Measurements from ENCODE around the gene TMEM109.
A peak's percentile ranks its signal among the peaks of the same experiment; 100 is the strongest.
"Not testable (repeated sequence)": the region's sequence is repeated elsewhere in the genome, so short reads cannot be mapped to it uniquely, and the experiment has no call there.

Gene TMEM109

GRCh38 chr11:60905047-60905446 lies 8.9 kb upstream of the TMEM109 start:
- TF ChIP-seq CTCF (IDR thresholded peaks at IDR 0.05; ENCODE audit: control insufficient read depth, insufficient read depth, low read depth, low read length, missing control alignments) = no peak
- peak overlapping the region; percentile 65 for H3K4me3 ChIP-seq (ENCODE audit: control insufficient read depth, low read depth, low read length)
- DNase-seq (ENCODE audit: low read depth) = no peak

DNA sequence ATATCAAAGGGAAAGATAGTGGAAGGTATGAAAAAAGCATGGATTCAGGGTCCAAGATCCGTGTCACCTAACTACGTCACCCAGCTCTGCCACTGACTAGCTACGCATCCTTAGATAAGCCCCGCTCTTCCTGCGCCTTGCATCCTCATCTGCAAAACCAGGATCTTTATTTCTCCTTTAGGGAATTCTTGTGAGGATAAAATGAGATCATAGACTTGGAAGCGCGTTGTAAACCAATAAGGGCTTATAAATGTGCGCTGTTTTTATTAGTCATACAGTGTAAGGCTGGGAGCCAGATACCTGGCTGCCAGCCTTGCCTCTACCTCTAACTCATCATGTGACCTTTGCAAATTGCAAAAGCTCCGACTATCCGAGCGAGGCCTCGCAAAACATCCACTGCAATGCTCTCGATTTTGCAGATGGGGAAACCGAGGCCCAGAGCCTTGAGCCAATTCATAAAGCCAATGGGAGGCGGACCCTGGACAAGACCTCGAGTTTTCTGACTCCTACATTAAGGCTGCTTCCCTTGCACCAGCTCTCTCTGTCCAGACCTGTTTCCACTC lies 8.3 kb upstream of the TMEM109 start:
- DNase-seq (ENCODE audit: low read depth) = no peak
- TF ChIP-seq CTCF (IDR thresholded peaks at IDR 0.05; ENCODE audit: control insufficient read depth, insufficient read depth, low read depth, low read length, missing control alignments) = no peak
- H3K4me3 ChIP-seq (ENCODE audit: control insufficient read depth, low read depth, low read length) = peak overlapping the region; percentile 65

- DNase-seq (ENCODE audit: low read depth) = peak; percentile 61
- H3K4me3 ChIP-seq (ENCODE audit: control insufficient read depth, low read depth, low read length) = peak within 1 kb of the TSS; percentile 65
- no peak for TF ChIP-seq CTCF (IDR thresholded peaks at IDR 0.05; ENCODE audit: control insufficient read depth, insufficient read depth, low read depth, low read length, missing control alignments)
Measured at GRCh38 chr11:60906132-60906972, 7.6 kb upstream of the TMEM109 start, which contains the start of gene PRPF19. Gene PRPF19, minus strand, starts transcription at chr11:60906585. Its CDS starts 203 bp downstream, at chr11:60906382.

DNA sequence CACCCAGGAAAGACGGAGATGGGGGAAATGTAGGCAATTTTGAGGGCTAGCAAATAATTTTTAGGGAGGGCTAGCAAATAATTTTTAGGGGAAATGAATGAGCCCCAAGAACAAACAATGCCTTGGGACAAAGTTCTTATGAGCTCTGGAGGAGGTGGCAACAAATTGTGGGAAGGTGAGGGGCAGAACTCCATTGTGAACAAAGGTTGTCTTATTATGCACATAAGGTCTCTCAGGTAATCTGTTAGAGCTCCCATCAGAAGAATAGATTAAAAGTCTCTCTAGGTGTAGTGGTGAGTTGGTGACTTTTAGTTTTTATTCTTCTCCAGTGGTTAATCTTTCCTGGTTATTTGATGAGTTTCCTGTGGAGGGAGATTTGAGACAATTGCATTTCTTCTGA lies 5.2 kb upstream of the TMEM109 start:
- H3K4me3 ChIP-seq (ENCODE audit: control insufficient read depth, low read depth, low read length) = no peak overlapping the region
- DNase-seq (ENCODE audit: low read depth) = no peak
- TF ChIP-seq CTCF (IDR thresholded peaks at IDR 0.05; ENCODE audit: control insufficient read depth, insufficient read depth, low read depth, low read length, missing control alignments) = no peak

- H3K4me3 ChIP-seq (ENCODE audit: control insufficient read depth, low read depth, low read length); DNase-seq (ENCODE audit: low read depth): not testable (repeated sequence)
Measured at GRCh38 chr11:60909680-60910280, 4.2 kb upstream of the TMEM109 start.

DNA sequence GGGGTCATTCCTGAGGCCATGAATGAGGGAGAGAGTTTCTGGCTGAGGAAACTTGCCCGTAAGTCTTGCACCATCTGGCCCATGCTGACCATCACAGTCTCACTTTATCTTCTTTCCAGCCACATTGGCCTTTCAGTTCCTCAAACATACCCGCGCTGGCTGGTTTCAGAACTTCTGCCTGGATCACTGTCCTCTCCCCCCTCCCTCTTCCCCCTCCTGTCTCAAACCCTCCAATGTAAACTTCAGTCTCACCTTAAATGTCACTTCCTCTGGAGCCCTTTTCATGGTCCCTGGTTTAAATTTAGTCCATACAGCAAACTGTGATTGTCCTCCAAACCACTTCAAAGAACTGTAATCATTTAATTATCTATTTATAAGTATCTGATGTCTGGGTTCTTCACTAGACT lies 3.7 kb upstream of the TMEM109 start:
- DNase-seq (ENCODE audit: low read depth) = no peak
- TF ChIP-seq CTCF (IDR thresholded peaks at IDR 0.05; ENCODE audit: control insufficient read depth, insufficient read depth, low read depth, low read length, missing control alignments) = no peak

More for the DNA sequence above, 3.7 kb upstream of the TMEM109 start:
- no peak overlapping the region for H3K4me3 ChIP-seq (ENCODE audit: control insufficient read depth, low read depth, low read length)

All from AG09309 (cell line).